ENCODE results near the gene CAPN5. TPM values are rescaled to one million over a fixed set of nuclear protein-coding genes. Genes with fewer than 3 reads are reported as not detected.

The CAPN5 gene
- total RNA-seq, 1 donor from 2014 or later: 20.1 TPM

GRCh38 chr11:77150836-77151235, 84.1 kb downstream of the CAPN5 start:
- DNase-seq (ENCODE audit: low spot score): no peak
- ATAC-seq: no peak
- intact Hi-C loops (cut with DNase I): no loop called here

- DNase-seq (ENCODE audit: low spot score) (no peak), ATAC-seq (peak; percentile 34)
- intact Hi-C loops (cut with DNase I): no loop called here
Measured at GRCh38 chr11:77151804-77152509, 85.2 kb downstream of the CAPN5 start.

- DNase-seq (ENCODE audit: low spot score): no peak
- intact Hi-C loops (cut with DNase I): no loop called here
- no peak for ATAC-seq
Measured at GRCh38 chr11:77152846-77153245, 86.1 kb downstream of the CAPN5 start.

- DNase-seq (ENCODE audit: low spot score): no peak
- no peak for ATAC-seq
- intact Hi-C loops (cut with DNase I): no loop called here
Measured at GRCh38 chr11:77153276-77154185, 86.8 kb downstream of the CAPN5 start.

- DNase-seq (ENCODE audit: low spot score) (no peak), ATAC-seq (peak; percentile 56)
- intact Hi-C loops (cut with DNase I): no loop called here
Measured at GRCh38 chr11:77154381-77155081, 87.8 kb downstream of the CAPN5 start.

- DNase-seq (ENCODE audit: low spot score): no peak
- ATAC-seq: no peak
- intact Hi-C loops (cut with DNase I): no loop called here
Measured at GRCh38 chr11:77155082-77155475, 88.3 kb downstream of the CAPN5 start.

GRCh38 chr11:77155556-77156130, 88.9 kb downstream of the CAPN5 start:
- intact Hi-C loops (cut with DNase I): no loop called here
- DNase-seq (ENCODE audit: low spot score): no peak

GRCh38 chr11:77156396-77157195, 89.8 kb downstream of the CAPN5 start:
- no peak for DNase-seq (ENCODE audit: low spot score)
- intact Hi-C loops (cut with DNase I): no loop called here
- ATAC-seq: no peak

More at GRCh38 chr11:77155556-77156130, 88.9 kb downstream of the CAPN5 start:
- no peak for ATAC-seq

- DNase-seq (ENCODE audit: low spot score): no peak
- ATAC-seq: no peak
- intact Hi-C loops (cut with DNase I): no loop called here
Measured at GRCh38 chr11:77158041-77158695, 91.4 kb downstream of the CAPN5 start.

GRCh38 chr11:77159219-77159936, 92.6 kb downstream of the CAPN5 start:
- DNase-seq (ENCODE audit: low spot score): no peak
- intact Hi-C loops (cut with DNase I): no loop called here

GRCh38 chr11:77159937-77160495, 93.2 kb downstream of the CAPN5 start:
- no peak for ATAC-seq
- no peak for DNase-seq (ENCODE audit: low spot score)
- intact Hi-C loops (cut with DNase I): no loop called here

More at GRCh38 chr11:77159219-77159936, 92.6 kb downstream of the CAPN5 start:
- ATAC-seq: no peak

- intact Hi-C loops (cut with DNase I): no loop called here
- DNase-seq (ENCODE audit: low spot score): no peak
- no peak for ATAC-seq
Measured at GRCh38 chr11:77163271-77163670, 96.5 kb downstream of the CAPN5 start.

GRCh38 chr11:77165066-77165465, 98.3 kb downstream of the CAPN5 start:
- DNase-seq (ENCODE audit: low spot score) (no peak), ATAC-seq (no peak)
- intact Hi-C loops (cut with DNase I): no loop called here

- intact Hi-C loops (cut with DNase I): no loop called here
- ATAC-seq: no peak
- DNase-seq (ENCODE audit: low spot score): no peak
Measured at GRCh38 chr11:77166021-77166420, 99.2 kb downstream of the CAPN5 start.

- DNase-seq (ENCODE audit: low spot score) (no peak), ATAC-seq (no peak)
- intact Hi-C loops (cut with DNase I): no loop called here
Measured at GRCh38 chr11:77167111-77167626, 100.4 kb downstream of the CAPN5 start.

- intact Hi-C loops (cut with DNase I): no loop called here
Measured at GRCh38 chr11:77167791-77168190, 101.0 kb downstream of the CAPN5 start.

GRCh38 chr11:77170107-77170506, 103.3 kb downstream of the CAPN5 start:
- no peak for DNase-seq (ENCODE audit: low spot score)
- intact Hi-C loops (cut with DNase I): no loop called here
- no peak for ATAC-seq

More at GRCh38 chr11:77167791-77168190, 101.0 kb downstream of the CAPN5 start:
- ATAC-seq: no peak
- no peak for DNase-seq (ENCODE audit: low spot score)
